Endothelial cell of umbilical vein (primary cell): ENCODE data around the gene SEPTIN3. TPM values are rescaled to one million over a fixed set of nuclear protein-coding genes. Genes with fewer than 3 reads are reported as not detected.

Experiments
- Bru-seq: library from RNA; stranded (reverse); fragments of 400-500 nt; gene quantifications from one replicate; lab custom pipeline; 2021; lab: Mats Ljungman, UMichigan
- BruChase-seq, 2 experiments: library from RNA; stranded (reverse); fragments of 400-500 nt; gene quantifications; one replicate each; lab custom pipeline; 2021; lab: Mats Ljungman, UMichigan
- BruUV-seq: library from RNA; stranded (reverse); fragments of 400-500 nt; replicated peaks from 2 replicates; lab custom pipeline; 2021; lab: Mats Ljungman, UMichigan
- CTCF ChIA-PET: fragments of 300-600, 350-600 bp; sonication (Branson Sonifier 250); formaldehyde crosslinking; loops from one replicate; lab custom pipeline; 2021; ENCODE audit warnings: antibody characterized with exemption, inconsistent platforms; lab: Charles Lee
- POLR2A ChIA-PET: fragments of 300-600, 350-600 bp; sonication (Branson Sonifier 250); formaldehyde crosslinking; loops from one replicate; lab custom pipeline; 2021; ENCODE audit warnings: antibody characterized with exemption, inconsistent platforms; lab: Charles Lee
- DNase-seq: peaks from one replicate; pipeline ENCODE4 v3.0.0-alpha.2; 2011; ENCODE audit warnings: low read depth, low spot score
- FAIRE-seq: peaks from 2 replicates; lab custom pipeline; 2011; peaks lifted over from hg19 to GRCh38; lab: Jason Lieb, UNC
- H2AFZ ChIP-seq: 2 replicates; pipeline ENCODE4 v1.6.0; 2012; ENCODE audit warnings: low read depth, low read length, control low read depth, inconsistent platforms
- H3K27ac ChIP-seq: 2 replicates; pipeline ENCODE4 v1.5.1; 2011; ENCODE audit warnings: low read depth, mild to moderate bottlenecking, control low read depth, low read length, moderate library complexity; ENCODE audit not compliant: insufficient read depth
- H3K27me3 ChIP-seq, 2 experiments: 2 replicates each; pipeline versions ENCODE4 v1.6.0 to v1.6.1; 2011; ENCODE audit warnings: low read length in 2 of 2, mixed read lengths in 1 of 2; ENCODE audit not compliant: control insufficient read depth in 2 of 2, insufficient read depth in 2 of 2
- H3K36me3 ChIP-seq, 2 experiments: 2 replicates in 1 of 2; 3 replicates in 1 of 2; pipeline ENCODE4 v1.5.1; 2011; ENCODE audit warnings: low read length in 2 of 2, mild to moderate bottlenecking in 1 of 2, moderate library complexity in 1 of 2; ENCODE audit not compliant: control insufficient read depth in 2 of 2, insufficient read depth in 2 of 2; ENCODE audit errors: extremely low read depth in 1 of 2
- H3K4me1 ChIP-seq: 3 replicates; pipeline ENCODE4 v1.5.1; 2011; ENCODE audit warnings: mild to moderate bottlenecking, low read length; ENCODE audit not compliant: control insufficient read depth, insufficient read depth; ENCODE audit errors: extremely low read depth
- H3K4me2 ChIP-seq: 2 replicates; pipeline ENCODE4 v1.6.1; 2011; ENCODE audit warnings: low read length, control low read depth, mixed read lengths; ENCODE audit not compliant: insufficient read depth
- H3K4me3 ChIP-seq, 3 experiments: fragments of 200-600 bp in 1 of 3; sonication (generic), shearing (Covaris generic) in 1 of 3; replicated peaks in 1 of 3; 2 replicates each; pipeline ENCODE4 v1.5.1; 2011 to 2016; ENCODE audit warnings: control low read depth in 3 of 3, low read length in 3 of 3, mild to moderate bottlenecking in 2 of 3, inconsistent platforms in 1 of 3, low read depth in 1 of 3, moderate library complexity in 1 of 3; ENCODE audit not compliant: insufficient read depth in 1 of 3
- H3K79me2 ChIP-seq: 2 replicates; pipeline ENCODE4 v1.6.0; 2012; ENCODE audit warnings: low read length, inconsistent platforms; ENCODE audit not compliant: control insufficient read depth, insufficient read depth
- H3K9ac ChIP-seq: replicated peaks from 2 replicates; pipeline ENCODE3; 2011; ENCODE audit warnings: low read length, control low read depth; ENCODE audit not compliant: insufficient read depth; ENCODE audit errors: extremely low read depth
- H3K9me1 ChIP-seq: replicated peaks from 3 replicates; pipeline ENCODE4 v1.6.0; 2011; ENCODE audit warnings: mild to moderate bottlenecking, low read length; ENCODE audit not compliant: control insufficient read depth, insufficient read depth; ENCODE audit errors: extremely low read depth
- H3K9me3 ChIP-seq: replicated peaks from 2 replicates; pipeline ENCODE4 v1.5.1; 2012; ENCODE audit warnings: low read length, inconsistent platforms; ENCODE audit not compliant: control insufficient read depth, insufficient read depth
- H4K20me1 ChIP-seq: replicated peaks from 2 replicates; pipeline ENCODE3; 2011; ENCODE audit warnings: mild to moderate bottlenecking, low read length; ENCODE audit not compliant: control insufficient read depth, insufficient read depth; ENCODE audit errors: extremely low read depth
- EZH2 ChIP-seq: IDR thresholded peaks from 2 replicates; pipeline ENCODE4 v1.6.1; 2012; ENCODE audit warnings: borderline replicate concordance, low read depth, mild to moderate bottlenecking, moderate library complexity, low read length, inconsistent platforms; ENCODE audit not compliant: severe bottlenecking
- FOS ChIP-seq: IDR thresholded peaks from 2 replicates; pipeline ENCODE4 v1.6.1; 2011; ENCODE audit warnings: mild to moderate bottlenecking, low read length, moderate library complexity, borderline replicate concordance; ENCODE audit not compliant: insufficient read depth
- GATA2 ChIP-seq: IDR thresholded peaks from 2 replicates; pipeline ENCODE4 v1.7.0; 2011; ENCODE audit warnings: low read depth, mild to moderate bottlenecking, moderate library complexity, mixed read lengths, low read length; ENCODE audit not compliant: insufficient read length, insufficient read depth
- MYC ChIP-seq: IDR thresholded peaks from one replicate; pipeline ENCODE4 v1.6.1; 2011; ENCODE audit warnings: mild to moderate bottlenecking, low read depth, low read length
- POLR2A ChIP-seq: IDR thresholded peaks from 2 replicates; pipeline ENCODE4 v1.6.1; 2012; ENCODE audit warnings: low read depth, mild to moderate bottlenecking, control low read depth, low read length
- POLR2AphosphoS5 ChIP-seq: IDR thresholded peaks from 2 replicates; pipeline ENCODE4 v1.6.1; 2012; ENCODE audit warnings: low read depth, mild to moderate bottlenecking, control low read depth, low read length, moderate library complexity; ENCODE audit not compliant: insufficient read depth
- dilution Hi-C: fragments of 300-500 bp; cut with MboI; formaldehyde crosslinking; loops from one replicate; pipeline ENCODE4 v1.15.0; 2019; ENCODE audit warnings: low sequenced_read_pairs; ENCODE audit not compliant: extremely low pct_ligation_motif_present
- intact Hi-C: fragments of 100-400 bp; cut with micrococcal nuclease; formaldehyde crosslinking; loops from one replicate; pipeline ENCODE4 v1.10.0; 2022
- long read RNA-seq: library from polyadenylated mRNA; stranded (forward); transcript quantifications from one replicate; pipeline ENCODE4 v2.0.0, GENCODE V29; 2021
- polyA minus RNA-seq, 3 experiments: library from RNA; depleted of rRNA, polyadenylated mRNA; stranded (reverse); fragments of >200 nt; gene quantifications; 1 replicate in 1 of 3; 2 replicates in 2 of 3; pipeline ENCODE4 v1.2.3, GENCODE V29; 2011
- polyA plus RNA-seq, 4 experiments: library from polyadenylated mRNA; depleted of rRNA in 3 of 4; stranded (reverse) in 3 of 4; unstranded in 1 of 4; fragments of >200 nt; gene quantifications; 2 replicates each; pipeline versions ENCODE4 v1.2.1 to v1.2.3, GENCODE V29; 2011 to 2012; ENCODE audit warnings: missing spikeins in 1 of 4
- total RNA-seq: library from RNA; stranded (reverse); gene quantifications from 2 replicates; pipeline ENCODE4 v1.2.3, GENCODE V29; 2021
- TF ChIP-seq, protein P1 (sequence below), 2 donors: IDR thresholded peaks; 1 replicate in 1 of 2; 2 replicates in 1 of 2; pipeline ENCODE4 v1.5.1; 2011; ENCODE audit warnings: low read length in 2 of 2, mild to moderate bottlenecking in 2 of 2, moderate library complexity in 2 of 2, control low read depth in 1 of 2, inconsistent platforms in 1 of 2, low read depth in 1 of 2; ENCODE audit not compliant: insufficient read depth in 1 of 2; ENCODE audit errors: extremely low read depth in 1 of 2

SEPTIN3 gene, protein sequence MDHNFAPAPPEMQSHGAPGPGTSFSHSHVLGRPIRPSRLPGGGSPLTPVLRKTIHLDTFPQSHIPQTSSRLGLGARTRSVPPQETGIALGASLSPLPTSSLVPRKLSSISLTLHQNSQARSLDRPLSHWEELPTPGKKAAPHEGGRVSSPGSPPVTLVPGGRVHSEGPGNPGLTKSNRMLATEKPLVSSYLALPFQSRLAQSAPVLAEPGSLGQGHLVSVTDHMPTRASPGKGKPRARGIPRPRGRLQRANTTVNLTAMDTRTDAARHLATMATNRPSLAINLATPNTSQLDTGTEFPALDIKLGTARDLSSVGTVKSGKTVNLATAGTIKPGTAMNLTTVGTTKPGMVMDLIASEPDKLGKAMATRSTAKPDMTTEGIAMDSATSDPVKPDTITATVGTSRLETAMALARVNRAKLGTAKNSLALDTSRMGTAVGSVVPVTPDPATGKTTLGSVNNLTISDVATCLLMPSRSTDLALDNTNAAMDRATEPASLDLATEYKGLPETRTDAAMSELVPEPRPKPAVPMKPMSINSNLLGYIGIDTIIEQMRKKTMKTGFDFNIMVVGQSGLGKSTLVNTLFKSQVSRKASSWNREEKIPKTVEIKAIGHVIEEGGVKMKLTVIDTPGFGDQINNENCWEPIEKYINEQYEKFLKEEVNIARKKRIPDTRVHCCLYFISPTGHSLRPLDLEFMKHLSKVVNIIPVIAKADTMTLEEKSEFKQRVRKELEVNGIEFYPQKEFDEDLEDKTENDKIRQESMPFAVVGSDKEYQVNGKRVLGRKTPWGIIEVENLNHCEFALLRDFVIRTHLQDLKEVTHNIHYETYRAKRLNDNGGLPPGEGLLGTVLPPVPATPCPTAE
- total RNA-seq, result 0.18 TPM in 1 of 2 replicates, not detected in the other
- 0.05 and 0.08 TPM in 2 replicates for polyA plus RNA-seq
- polyA plus RNA-seq (2011; cell fraction: cytosol; rRNA removed), result 0.05 and 0.11 TPM in 2 replicates
- polyA plus RNA-seq (2011; cell fraction: nucleus; rRNA removed), result 0.05 and 0.11 TPM in 2 replicates
- polyA plus RNA-seq (2012), result 0.19 and 0.57 TPM in 2 replicates
- polyA minus RNA-seq, result 0.19 TPM in 1 of 2 replicates, not detected in the other
- 0.41 TPM for polyA minus RNA-seq (2011; cell fraction: cytosol; rRNA and poly(A)+ RNA removed)
- 0.10 TPM in 1 of 2 replicates, not detected in the other for polyA minus RNA-seq (2011; cell fraction: nucleus; rRNA and poly(A)+ RNA removed)
- not detected for Bru-seq, nascent RNA
- percentile 13 among the genes with signal in this experiment for BruChase-seq, experiment 1, labeled RNA remaining after a 6-hour chase
- percentile 7 among the genes with signal in this experiment for BruChase-seq, experiment 2, labeled RNA remaining after a 2-hour chase
- long read RNA-seq, result 0 reads

GRCh38 chr22:41969110-41969646 is at the start of gene SEPTIN3:
SEPTIN3 (plus strand) TSS chr22:41969443; CDS start chr22:41971493, 2,050 bp downstream.
- Histone ChIP-seq H4K20me1 (no peaks in the 10 kb centered on the region), H3K36me3 (no peaks in the 10 kb centered on the region), H3K9ac (no peak within 1 kb of the TSS), H3K9me1 (no peaks in the 10 kb centered on the region), H3K4me2 (no peak within 1 kb of the TSS), H3K27me3 (no peaks in the 10 kb centered on the region), H3K79me2 (no peaks in the 10 kb centered on the region), H3K9me3 (no peaks in the 10 kb centered on the region), H2AFZ (no peak within 1 kb of the TSS), H3K4me3 (no peak within 1 kb of the TSS), H3K27ac (no peak within 1 kb of the TSS), H3K4me1 (peaks cover 4% of the 10 kb centered on the region)
- ChIA-PET POLR2A (no interaction called here), CTCF (interaction anchor here (1.1 to 5.7 kb wide), 7 partner anchors 28 to 504 kb away, joined by 3 to 83 read pairs (median 16); partner anchors contain the start of gene NDUFA6)
- dilution Hi-C loops (no loop called here), intact Hi-C loops (no loop called here)
- FAIRE-seq (no peak), DNase-seq (no peak)
- TF ChIP-seq POLR2A, result no peak
- no peak for TF ChIP-seq GATA2
- TF ChIP-seq, protein P1, sequence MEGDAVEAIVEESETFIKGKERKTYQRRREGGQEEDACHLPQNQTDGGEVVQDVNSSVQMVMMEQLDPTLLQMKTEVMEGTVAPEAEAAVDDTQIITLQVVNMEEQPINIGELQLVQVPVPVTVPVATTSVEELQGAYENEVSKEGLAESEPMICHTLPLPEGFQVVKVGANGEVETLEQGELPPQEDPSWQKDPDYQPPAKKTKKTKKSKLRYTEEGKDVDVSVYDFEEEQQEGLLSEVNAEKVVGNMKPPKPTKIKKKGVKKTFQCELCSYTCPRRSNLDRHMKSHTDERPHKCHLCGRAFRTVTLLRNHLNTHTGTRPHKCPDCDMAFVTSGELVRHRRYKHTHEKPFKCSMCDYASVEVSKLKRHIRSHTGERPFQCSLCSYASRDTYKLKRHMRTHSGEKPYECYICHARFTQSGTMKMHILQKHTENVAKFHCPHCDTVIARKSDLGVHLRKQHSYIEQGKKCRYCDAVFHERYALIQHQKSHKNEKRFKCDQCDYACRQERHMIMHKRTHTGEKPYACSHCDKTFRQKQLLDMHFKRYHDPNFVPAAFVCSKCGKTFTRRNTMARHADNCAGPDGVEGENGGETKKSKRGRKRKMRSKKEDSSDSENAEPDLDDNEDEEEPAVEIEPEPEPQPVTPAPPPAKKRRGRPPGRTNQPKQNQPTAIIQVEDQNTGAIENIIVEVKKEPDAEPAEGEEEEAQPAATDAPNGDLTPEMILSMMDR (IDR thresholded peaks at IDR 0.05; ENCODE audit: extremely low read depth in 1 of 2, insufficient read depth in 1 of 2, low read depth in 1 of 2, low read length in 2 of 2), result no peak
- no peak for TF ChIP-seq MYC
- no peak for TF ChIP-seq POLR2AphosphoS5
- TF ChIP-seq FOS, result no peak
- no peak for TF ChIP-seq EZH2
- BruUV-seq, result no TSS peak
